Astrocyte (in vitro differentiated cells and primary cell): ENCODE measurements around the gene NR4A3.

Experiments
- CTCF ChIP-seq: IDR thresholded peaks from 2 replicates; pipeline ENCODE4 v1.5.1; 2011; ENCODE audit warnings: low read depth, mild to moderate bottlenecking, inconsistent platforms, low read length, moderate library complexity; ENCODE audit not compliant: insufficient read depth
- EZH2 ChIP-seq: IDR thresholded peaks from 2 replicates; pipeline ENCODE4 v1.6.1; 2012; ENCODE audit warnings: mild to moderate bottlenecking, low read length, inconsistent platforms; ENCODE audit not compliant: insufficient read depth

- no peak for TF ChIP-seq CTCF
- TF ChIP-seq EZH2 = no peak
Measured at GRCh38 chr9:99833735-99834134, 12.1 kb downstream of the NR4A3 start.
